ENCODE measurements around the gene PNPLA5.

PNPLA5 gene

GRCh38 chr22:43889860-43890253 lies 2.0 kb downstream of the PNPLA5 start:
- no peak overlapping the region for H2AFZ ChIP-seq (ENCODE audit: low read depth, low read length)
- H3K9me3 ChIP-seq (ENCODE audit: control insufficient read depth, low read length) = no peaks in the 10 kb centered on the region
- no peak overlapping the region for H3K4me2 ChIP-seq (ENCODE audit: low read length, poor library complexity, severe bottlenecking)
- no peak overlapping the region for H4K91ac ChIP-seq (ENCODE audit: low read length)
- no peaks in the 10 kb centered on the region for H3K36me3 ChIP-seq (ENCODE audit: control insufficient read depth in 1 of 2, insufficient read depth in 2 of 2, low read depth in 1 of 2, low read length in 2 of 2)
- H4K8ac ChIP-seq (ENCODE audit: low read length) = no peak overlapping the region
- 72% methylated on average over 4 of the region's 4 CpGs for WGBS
- H2BK12ac ChIP-seq (ENCODE audit: low read length in 2 of 2) = no peak overlapping the region
- H3K79me1 ChIP-seq (replicated peaks; ENCODE audit: low read length, poor library complexity, severe bottlenecking) = no peaks in the 10 kb centered on the region
- H3K4me3 ChIP-seq (ENCODE audit: insufficient read depth in 1 of 2, low read depth in 1 of 2, low read length in 2 of 2) = no peak overlapping the region
- H3K27me3 ChIP-seq (ENCODE audit: control insufficient read depth in 1 of 2, insufficient read depth in 1 of 2, low read length in 2 of 2) = peaks cover 78% of the 10 kb centered on the region in 2 experiments
- no peak overlapping the region for H2BK5ac ChIP-seq (ENCODE audit: low read depth, low read length, poor library complexity, severe bottlenecking)
- no peak overlapping the region for H3K23ac ChIP-seq (ENCODE audit: low read length in 2 of 2)
- no peak for DNase-seq
- H3K4me1 ChIP-seq (ENCODE audit: control insufficient read depth, insufficient read depth, low read depth, low read length) = peaks cover 15% of the 10 kb centered on the region
- no peak overlapping the region for H2AK5ac ChIP-seq (ENCODE audit: low read length, severe bottlenecking)
- no peak overlapping the region for H3K27ac ChIP-seq (ENCODE audit: low read length, poor library complexity, severe bottlenecking)
- H3K14ac ChIP-seq (ENCODE audit: low read length in 2 of 2) = no peak overlapping the region
- no peak overlapping the region for H3K18ac ChIP-seq (ENCODE audit: low read depth in 1 of 2, low read length in 2 of 2)
- no peak overlapping the region for H2BK120ac ChIP-seq (ENCODE audit: low read depth, low read length)
- no peak overlapping the region for H2BK15ac ChIP-seq (ENCODE audit: low read depth, poor library complexity, severe bottlenecking)
- H3K4ac ChIP-seq (ENCODE audit: low read depth in 1 of 2, low read length in 2 of 2) = no peak overlapping the region
- H3K9ac ChIP-seq (ENCODE audit: low read length) = no peak overlapping the region

GRCh38 chr22:43889201-43889859 lies 2.5 kb downstream of the PNPLA5 start:
- Histone ChIP-seq H2BK120ac (ENCODE audit: low read depth, low read length) (no peak overlapping the region), H2AFZ (ENCODE audit: low read depth, low read length) (no peak overlapping the region), H3K18ac (ENCODE audit: low read depth in 1 of 2, low read length in 2 of 2) (no peak overlapping the region), H3K23ac (ENCODE audit: low read length in 2 of 2) (no peak overlapping the region), H3K4me2 (ENCODE audit: low read length, poor library complexity, severe bottlenecking) (no peak overlapping the region), H3K9ac (ENCODE audit: low read length) (no peak overlapping the region), H4K91ac (ENCODE audit: low read length) (no peak overlapping the region), H3K27ac (ENCODE audit: low read length, poor library complexity, severe bottlenecking) (no peak overlapping the region), H2BK5ac (ENCODE audit: low read depth, low read length, poor library complexity, severe bottlenecking) (no peak overlapping the region), H3K4me3 (ENCODE audit: insufficient read depth in 1 of 2, low read depth in 1 of 2, low read length in 2 of 2) (no peak overlapping the region), H3K27me3 (ENCODE audit: control insufficient read depth in 1 of 2, insufficient read depth in 1 of 2, low read length in 2 of 2) (peaks cover 78% of the 10 kb centered on the region in 2 experiments), H3K79me1 (replicated peaks; ENCODE audit: low read length, poor library complexity, severe bottlenecking) (no peaks in the 10 kb centered on the region), H4K8ac (ENCODE audit: low read length) (no peak overlapping the region), H3K9me3 (ENCODE audit: control insufficient read depth, low read length) (no peaks in the 10 kb centered on the region), H3K4ac (ENCODE audit: low read depth in 1 of 2, low read length in 2 of 2) (no peak overlapping the region), H2AK5ac (ENCODE audit: low read length, severe bottlenecking) (no peak overlapping the region), H2BK15ac (ENCODE audit: low read depth, poor library complexity, severe bottlenecking) (no peak overlapping the region), H2BK12ac (ENCODE audit: low read length in 2 of 2) (no peak overlapping the region), H3K4me1 (ENCODE audit: control insufficient read depth, insufficient read depth, low read depth, low read length) (peaks cover 15% of the 10 kb centered on the region), H3K14ac (ENCODE audit: low read length in 2 of 2) (no peak overlapping the region), H3K36me3 (ENCODE audit: control insufficient read depth in 1 of 2, insufficient read depth in 2 of 2, low read depth in 1 of 2, low read length in 2 of 2) (no peaks in the 10 kb centered on the region)
- WGBS = 79% methylated on average over 15 of the region's 16 CpGs
- no peak for DNase-seq

DNA sequence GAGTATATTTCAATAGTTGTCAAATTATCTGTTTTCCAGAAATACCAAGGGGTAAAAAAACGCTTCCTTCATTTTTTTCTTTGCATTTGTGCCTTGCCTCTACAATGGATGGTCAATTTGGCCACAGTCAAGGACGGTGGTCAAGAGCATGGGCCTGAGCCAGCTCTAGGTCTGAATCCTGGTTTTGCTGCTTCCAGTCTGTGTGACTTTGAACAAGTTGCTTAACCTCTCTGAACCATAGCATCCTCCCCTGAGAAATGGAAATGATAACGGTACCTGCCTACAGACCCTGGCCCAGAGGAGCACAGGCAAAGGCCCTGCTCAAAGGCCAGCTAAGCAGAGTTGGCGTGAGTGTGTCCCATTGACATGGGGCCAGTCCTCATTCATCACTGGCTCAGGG lies 3.1 kb downstream of the PNPLA5 start:
- no peak overlapping the region for H4K8ac ChIP-seq (ENCODE audit: low read length)
- no peak overlapping the region for H3K4ac ChIP-seq (ENCODE audit: low read depth in 1 of 2, low read length in 2 of 2)
- no peak overlapping the region for H3K4me3 ChIP-seq (ENCODE audit: insufficient read depth in 1 of 2, low read depth in 1 of 2, low read length in 2 of 2)
- H3K9ac ChIP-seq (ENCODE audit: low read length) = no peak overlapping the region
- H2BK120ac ChIP-seq (ENCODE audit: low read depth, low read length) = no peak overlapping the region
- no peaks in the 10 kb centered on the region for H3K79me1 ChIP-seq (replicated peaks; ENCODE audit: low read length, poor library complexity, severe bottlenecking)
- no peak overlapping the region for H2BK12ac ChIP-seq (ENCODE audit: low read length in 2 of 2)
- no peak overlapping the region for H3K27ac ChIP-seq (ENCODE audit: low read length, poor library complexity, severe bottlenecking)
- no peaks in the 10 kb centered on the region for H3K36me3 ChIP-seq (ENCODE audit: control insufficient read depth in 1 of 2, insufficient read depth in 2 of 2, low read depth in 1 of 2, low read length in 2 of 2)
- H4K91ac ChIP-seq (ENCODE audit: low read length) = no peak overlapping the region
- H3K4me2 ChIP-seq (ENCODE audit: low read length, poor library complexity, severe bottlenecking) = no peak overlapping the region
- no peak overlapping the region for H2BK5ac ChIP-seq (ENCODE audit: low read depth, low read length, poor library complexity, severe bottlenecking)
- H3K23ac ChIP-seq (ENCODE audit: low read length in 2 of 2) = no peak overlapping the region
- no peak for DNase-seq
- H3K27me3 ChIP-seq (ENCODE audit: control insufficient read depth in 1 of 2, insufficient read depth in 1 of 2, low read length in 2 of 2) = peaks cover 74 to 77% of the 10 kb centered on the region in 2 experiments
- no peaks in the 10 kb centered on the region for H3K9me3 ChIP-seq (ENCODE audit: control insufficient read depth, low read length)
- H3K4me1 ChIP-seq (ENCODE audit: control insufficient read depth, insufficient read depth, low read depth, low read length) = peaks cover 15% of the 10 kb centered on the region
- no peak overlapping the region for H2AFZ ChIP-seq (ENCODE audit: low read depth, low read length)
- H2AK5ac ChIP-seq (ENCODE audit: low read length, severe bottlenecking) = no peak overlapping the region
- H3K14ac ChIP-seq (ENCODE audit: low read length in 2 of 2) = no peak overlapping the region
- H3K18ac ChIP-seq (ENCODE audit: low read depth in 1 of 2, low read length in 2 of 2) = no peak overlapping the region
- no peak overlapping the region for H2BK15ac ChIP-seq (ENCODE audit: low read depth, poor library complexity, severe bottlenecking)
- 82% methylated on average over 4 of the region's 4 CpGs for WGBS

GRCh38 chr22:43887391-43887790 lies 4.4 kb downstream of the PNPLA5 start:
- no peak overlapping the region for H3K4me2 ChIP-seq (ENCODE audit: low read length, poor library complexity, severe bottlenecking)
- H3K4me1 ChIP-seq (ENCODE audit: control insufficient read depth, insufficient read depth, low read depth, low read length) = peaks cover 15% of the 10 kb centered on the region
- H2AFZ ChIP-seq (ENCODE audit: low read depth, low read length) = no peak overlapping the region
- no peak overlapping the region for H4K91ac ChIP-seq (ENCODE audit: low read length)
- no peak overlapping the region for H2BK12ac ChIP-seq (ENCODE audit: low read length in 2 of 2)
- H3K9me3 ChIP-seq (ENCODE audit: control insufficient read depth, low read length) = peaks cover 5% of the 10 kb centered on the region
- no peak overlapping the region for H3K4ac ChIP-seq (ENCODE audit: low read depth in 1 of 2, low read length in 2 of 2)
- no peak for DNase-seq
- H4K8ac ChIP-seq (ENCODE audit: low read length) = no peak overlapping the region
- H2BK15ac ChIP-seq (ENCODE audit: low read depth, poor library complexity, severe bottlenecking) = no peak overlapping the region
- no peak overlapping the region for H2AK5ac ChIP-seq (ENCODE audit: low read length, severe bottlenecking)
- no peaks in the 10 kb centered on the region for H3K36me3 ChIP-seq (ENCODE audit: control insufficient read depth in 1 of 2, insufficient read depth in 2 of 2, low read depth in 1 of 2, low read length in 2 of 2)
- H3K14ac ChIP-seq (ENCODE audit: low read length in 2 of 2) = no peak overlapping the region
- peaks cover 61 to 65% of the 10 kb centered on the region in 2 experiments for H3K27me3 ChIP-seq (ENCODE audit: control insufficient read depth in 1 of 2, insufficient read depth in 1 of 2, low read length in 2 of 2)
- H3K23ac ChIP-seq (ENCODE audit: low read length in 2 of 2) = no peak overlapping the region
- H2BK120ac ChIP-seq (ENCODE audit: low read depth, low read length) = no peak overlapping the region
- H3K18ac ChIP-seq (ENCODE audit: low read depth in 1 of 2, low read length in 2 of 2) = no peak overlapping the region
- no peak overlapping the region for H3K27ac ChIP-seq (ENCODE audit: low read length, poor library complexity, severe bottlenecking)
- WGBS = 73% methylated on average over 4 of the region's 4 CpGs
- H2BK5ac ChIP-seq (ENCODE audit: low read depth, low read length, poor library complexity, severe bottlenecking) = no peak overlapping the region
- H3K4me3 ChIP-seq (ENCODE audit: insufficient read depth in 1 of 2, low read depth in 1 of 2, low read length in 2 of 2) = no peak overlapping the region
- no peaks in the 10 kb centered on the region for H3K79me1 ChIP-seq (replicated peaks; ENCODE audit: low read length, poor library complexity, severe bottlenecking)
- no peak overlapping the region for H3K9ac ChIP-seq (ENCODE audit: low read length)
